ENCODE results near the gene ASPHD1.

DNA sequence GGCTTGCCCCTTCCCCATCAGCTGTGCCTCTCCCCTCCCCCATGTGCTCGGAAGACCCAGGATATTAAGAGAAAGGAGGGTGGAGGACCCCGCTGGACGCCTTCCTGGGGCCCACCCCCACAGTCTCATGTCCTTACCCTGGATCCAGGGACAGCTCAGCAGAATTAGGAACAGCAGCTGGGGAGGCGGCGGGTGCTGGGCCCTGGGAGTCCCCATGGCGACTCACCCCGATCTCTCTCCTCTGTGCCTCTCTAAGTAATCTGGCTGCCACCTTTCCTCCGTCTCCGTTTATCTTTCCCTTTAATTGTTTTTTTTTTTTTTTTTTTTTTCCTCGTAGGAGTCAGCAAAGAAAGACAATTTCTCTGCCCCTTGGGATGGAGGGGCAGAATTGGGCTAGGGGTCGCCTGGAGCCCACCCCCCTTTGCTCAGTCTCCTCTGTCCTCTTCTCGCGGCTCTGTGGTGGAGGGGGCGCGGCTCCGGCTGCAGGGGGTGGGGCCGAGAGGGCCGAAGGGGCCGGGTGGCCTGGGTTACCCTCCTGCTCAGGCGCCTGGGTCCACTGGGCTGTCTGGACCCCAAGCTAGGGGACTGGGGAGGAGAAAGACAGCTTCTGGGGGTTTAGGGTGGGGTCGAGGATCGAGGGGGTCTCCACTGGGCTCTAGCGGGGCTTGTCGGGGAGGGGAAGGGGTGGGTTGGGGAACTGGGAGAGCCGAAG, 1.3 kb upstream of the ASPHD1 start:
- no peak for TF ChIP-seq POLR2AphosphoS5 (IDR thresholded peaks at IDR 0.05; ENCODE audit: low read depth, low read length)
- TF ChIP-seq POLR2A (IDR thresholded peaks at IDR 0.05; ENCODE audit: low read depth, low read length) = no peak
- TF ChIP-seq SPI1 (IDR thresholded peaks at IDR 0.05; ENCODE audit: low read depth, low read length) = no peak
- TF ChIP-seq TAF1 (IDR thresholded peaks at IDR 0.05; ENCODE audit: low read depth, low read length) = no peak
- TF ChIP-seq PAX5 (IDR thresholded peaks at IDR 0.05; ENCODE audit: insufficient read depth, low read length, severe bottlenecking) = no peak
- no peak for TF ChIP-seq POU2F2 (IDR thresholded peaks at IDR 0.05; ENCODE audit: low read depth, low read length)
